IgD-negative memory B cell (primary cell): ENCODE data around the gene ABHD12B. TPM values are rescaled to one million over a fixed set of nuclear protein-coding genes. Genes with fewer than 3 reads are reported as not detected.

Source experiments
- H3K27ac Mint-ChIP-seq, 3 donors: one replicate each; pipeline ENCODE4 v1.8.0; 2020 to 2022; ENCODE audit warnings: mild to moderate bottlenecking in 3 of 3, mixed read lengths in 3 of 3, moderate library complexity in 1 of 3
- H3K27me3 Mint-ChIP-seq: one replicate; pipeline ENCODE4 v1.8.0; 2021; ENCODE audit warnings: mixed read lengths
- H3K36me3 Mint-ChIP-seq: one replicate; pipeline ENCODE4 v1.8.0; 2020; ENCODE audit warnings: mild to moderate bottlenecking, mixed read lengths
- H3K4me1 Mint-ChIP-seq, 3 donors: one replicate each; pipeline ENCODE4 v1.8.0; 2020 to 2022; ENCODE audit warnings: mixed read lengths in 3 of 3, mild to moderate bottlenecking in 1 of 3
- H3K4me3 Mint-ChIP-seq, 4 donors: one replicate each; pipeline ENCODE4 v1.8.0; 2020 to 2022; ENCODE audit warnings: mild to moderate bottlenecking in 4 of 4, mixed read lengths in 4 of 4, moderate library complexity in 3 of 4
- H3K9me3 Mint-ChIP-seq, 3 donors: one replicate each; pipeline ENCODE4 v1.8.0; 2020 to 2021; ENCODE audit warnings: mixed read lengths in 3 of 3, mild to moderate bottlenecking in 1 of 3
- polyA plus RNA-seq: library from polyadenylated mRNA; unstranded; fragments of 300-500 nt; fragmentation: Illumina TruSeq; gene quantifications from one replicate; pipeline ENCODE4 v1.2.3, GENCODE V29; 2021

ABHD12B gene
- polyA plus RNA-seq, 1 donor from 2014 or later, result not detected

- Mint-ChIP-seq H3K9me3 (no peaks in the 10 kb centered on the region), H3K4me1 (peaks cover 30 to 51% (median 38%) of the 10 kb centered on the region in 3 donors), H3K27me3 (peaks cover 1% of the 10 kb centered on the region), H3K27ac (peak overlapping the region in 1 of 3 donors; percentile 95), H3K36me3 (peaks cover 2% of the 10 kb centered on the region), H3K4me3 (peak overlapping the region in 1 of 4 donors; percentile 93)
These were observed 38.8 kb upstream of the ABHD12B start for GRCh38 chr14:50832935-50833630.

GRCh38 chr14:50834802-50835276 is 37.0 kb upstream of the ABHD12B start:
- Mint-ChIP-seq H3K27ac (peak overlapping the region; percentile 23 to 91 (median 65)), H3K4me1 (peaks cover 20 to 50% (median 33%) of the 10 kb centered on the region in 3 donors), H3K27me3 (peaks cover 1% of the 10 kb centered on the region), H3K4me3 (peak overlapping the region; percentile 1 to 72 (median 34)), H3K36me3 (peaks cover 1% of the 10 kb centered on the region), H3K9me3 (no peaks in the 10 kb centered on the region)

GRCh38 chr14:50835280-50835679 is 36.6 kb upstream of the ABHD12B start:
- peaks cover 18 to 49% (median 30%) of the 10 kb centered on the region in 3 donors for H3K4me1 Mint-ChIP-seq
- H3K9me3 Mint-ChIP-seq, result no peaks in the 10 kb centered on the region
- peak overlapping the region; percentile 1 to 72 (median 34) for H3K4me3 Mint-ChIP-seq
- H3K27me3 Mint-ChIP-seq, result peaks cover 1% of the 10 kb centered on the region
- peak overlapping the region; percentile 23 to 91 (median 65) for H3K27ac Mint-ChIP-seq
- no peaks in the 10 kb centered on the region for H3K36me3 Mint-ChIP-seq

GRCh38 chr14:50836515-50836914 is 35.3 kb upstream of the ABHD12B start:
- H3K27ac Mint-ChIP-seq, result no peak overlapping the region
- peaks cover 18 to 47% (median 29%) of the 10 kb centered on the region in 3 donors for H3K4me1 Mint-ChIP-seq
- peaks cover 1% of the 10 kb centered on the region for H3K27me3 Mint-ChIP-seq
- H3K4me3 Mint-ChIP-seq, result no peak overlapping the region
- H3K9me3 Mint-ChIP-seq, result no peaks in the 10 kb centered on the region
- H3K36me3 Mint-ChIP-seq, result no peaks in the 10 kb centered on the region

- Mint-ChIP-seq H3K9me3 (no peaks in the 10 kb centered on the region), H3K27me3 (peaks cover 1% of the 10 kb centered on the region), H3K4me3 (peak overlapping the region in 1 of 4 donors; percentile 21), H3K4me1 (peaks cover 12 to 40% (median 22%) of the 10 kb centered on the region in 3 donors), H3K27ac (peak overlapping the region in 1 of 3 donors; percentile 18), H3K36me3 (no peaks in the 10 kb centered on the region)
These were observed 34.6 kb upstream of the ABHD12B start for GRCh38 chr14:50837271-50837670.

- Mint-ChIP-seq H3K4me3 (peak overlapping the region in 1 of 4 donors; percentile 21), H3K9me3 (no peaks in the 10 kb centered on the region), H3K36me3 (no peaks in the 10 kb centered on the region), H3K4me1 (peaks cover 12 to 34% (median 22%) of the 10 kb centered on the region in 3 donors), H3K27ac (peak overlapping the region in 1 of 3 donors; percentile 18), H3K27me3 (peaks cover 1% of the 10 kb centered on the region)
These were observed 33.9 kb upstream of the ABHD12B start for GRCh38 chr14:50837850-50838470.

- H3K4me3 Mint-ChIP-seq, result no peak overlapping the region
- no peaks in the 10 kb centered on the region for H3K36me3 Mint-ChIP-seq
- peaks cover 12 to 31% (median 28%) of the 10 kb centered on the region in 3 donors for H3K4me1 Mint-ChIP-seq
- no peaks in the 10 kb centered on the region for H3K9me3 Mint-ChIP-seq
- peaks cover 1% of the 10 kb centered on the region for H3K27me3 Mint-ChIP-seq
- no peak overlapping the region for H3K27ac Mint-ChIP-seq
These were observed 32.8 kb upstream of the ABHD12B start for GRCh38 chr14:50839048-50839447.

GRCh38 chr14:50839691-50840090 is 32.2 kb upstream of the ABHD12B start:
- H3K4me1 Mint-ChIP-seq, result peaks cover 10 to 28% (median 27%) of the 10 kb centered on the region in 3 donors
- H3K36me3 Mint-ChIP-seq, result no peaks in the 10 kb centered on the region
- H3K27me3 Mint-ChIP-seq, result peaks cover 1% of the 10 kb centered on the region
- no peak overlapping the region for H3K4me3 Mint-ChIP-seq
- no peak overlapping the region for H3K27ac Mint-ChIP-seq
- H3K9me3 Mint-ChIP-seq, result no peaks in the 10 kb centered on the region

- Mint-ChIP-seq H3K36me3 (peaks cover 2% of the 10 kb centered on the region), H3K4me1 (peaks cover 0 to 6% (median 0%) of the 10 kb centered on the region in 3 donors), H3K27ac (no peak overlapping the region), H3K27me3 (peaks cover 2% of the 10 kb centered on the region), H3K9me3 (no peaks in the 10 kb centered on the region), H3K4me3 (no peak overlapping the region)
These were observed 27.5 kb upstream of the ABHD12B start for GRCh38 chr14:50844391-50844790.

- H3K4me1 Mint-ChIP-seq, result peaks cover 0 to 6% (median 0%) of the 10 kb centered on the region in 3 donors
- no peak overlapping the region for H3K27ac Mint-ChIP-seq
- peaks cover 2% of the 10 kb centered on the region for H3K36me3 Mint-ChIP-seq
- no peak overlapping the region for H3K4me3 Mint-ChIP-seq
- peaks cover 2% of the 10 kb centered on the region for H3K27me3 Mint-ChIP-seq
- H3K9me3 Mint-ChIP-seq, result no peaks in the 10 kb centered on the region
These were observed 26.7 kb upstream of the ABHD12B start for GRCh38 chr14:50845166-50845565.

- Mint-ChIP-seq H3K36me3 (peaks cover 2% of the 10 kb centered on the region), H3K27me3 (peaks cover 2% of the 10 kb centered on the region), H3K27ac (no peak overlapping the region), H3K4me1 (peaks cover 0 to 6% (median 0%) of the 10 kb centered on the region in 3 donors), H3K9me3 (no peaks in the 10 kb centered on the region), H3K4me3 (no peak overlapping the region)
These were observed 25.5 kb upstream of the ABHD12B start for GRCh38 chr14:50846226-50846880.

GRCh38 chr14:50853891-50854290 is 18.0 kb upstream of the ABHD12B start:
- Mint-ChIP-seq H3K4me3 (no peak overlapping the region), H3K36me3 (no peaks in the 10 kb centered on the region), H3K27me3 (no peaks in the 10 kb centered on the region), H3K4me1 (peaks cover 0 to 5% (median 0%) of the 10 kb centered on the region in 3 donors), H3K9me3 (no peaks in the 10 kb centered on the region), H3K27ac (no peak overlapping the region)

- Mint-ChIP-seq H3K9me3 (no peaks in the 10 kb centered on the region), H3K4me3 (no peak overlapping the region), H3K36me3 (no peaks in the 10 kb centered on the region), H3K4me1 (peaks cover 0 to 5% (median 0%) of the 10 kb centered on the region in 3 donors), H3K27ac (no peak overlapping the region), H3K27me3 (no peaks in the 10 kb centered on the region)
These were observed 17.3 kb upstream of the ABHD12B start for GRCh38 chr14:50854521-50854920.

- no peaks in the 10 kb centered on the region for H3K36me3 Mint-ChIP-seq
- no peaks in the 10 kb centered on the region for H3K9me3 Mint-ChIP-seq
- H3K27ac Mint-ChIP-seq, result no peak overlapping the region
- peaks cover 4 to 8% (median 6%) of the 10 kb centered on the region in 3 donors for H3K4me1 Mint-ChIP-seq
- no peaks in the 10 kb centered on the region for H3K27me3 Mint-ChIP-seq
- H3K4me3 Mint-ChIP-seq, result no peak overlapping the region
These were observed 16.3 kb upstream of the ABHD12B start for GRCh38 chr14:50855558-50855957.

GRCh38 chr14:50856660-50857059 is 15.2 kb upstream of the ABHD12B start:
- Mint-ChIP-seq H3K36me3 (no peaks in the 10 kb centered on the region), H3K4me3 (peak overlapping the region in 1 of 4 donors; percentile 2), H3K27ac (no peak overlapping the region), H3K27me3 (no peaks in the 10 kb centered on the region), H3K9me3 (no peaks in the 10 kb centered on the region), H3K4me1 (peaks cover 4 to 9% (median 6%) of the 10 kb centered on the region in 3 donors)
